GM21528 (cell line): ENCODE data around the gene NEUROG3.

Source experiments
- ATAC-seq: cut with Tn5 transposase; IDR thresholded peaks from one replicate; pipeline ENCODE4 v1.9.1; 2021; ENCODE audit warnings: mild to moderate bottlenecking, moderate library complexity; ENCODE audit not compliant: unreplicated experiment, low FRiP score

NEUROG3 gene, protein sequence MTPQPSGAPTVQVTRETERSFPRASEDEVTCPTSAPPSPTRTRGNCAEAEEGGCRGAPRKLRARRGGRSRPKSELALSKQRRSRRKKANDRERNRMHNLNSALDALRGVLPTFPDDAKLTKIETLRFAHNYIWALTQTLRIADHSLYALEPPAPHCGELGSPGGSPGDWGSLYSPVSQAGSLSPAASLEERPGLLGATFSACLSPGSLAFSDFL

DNA sequence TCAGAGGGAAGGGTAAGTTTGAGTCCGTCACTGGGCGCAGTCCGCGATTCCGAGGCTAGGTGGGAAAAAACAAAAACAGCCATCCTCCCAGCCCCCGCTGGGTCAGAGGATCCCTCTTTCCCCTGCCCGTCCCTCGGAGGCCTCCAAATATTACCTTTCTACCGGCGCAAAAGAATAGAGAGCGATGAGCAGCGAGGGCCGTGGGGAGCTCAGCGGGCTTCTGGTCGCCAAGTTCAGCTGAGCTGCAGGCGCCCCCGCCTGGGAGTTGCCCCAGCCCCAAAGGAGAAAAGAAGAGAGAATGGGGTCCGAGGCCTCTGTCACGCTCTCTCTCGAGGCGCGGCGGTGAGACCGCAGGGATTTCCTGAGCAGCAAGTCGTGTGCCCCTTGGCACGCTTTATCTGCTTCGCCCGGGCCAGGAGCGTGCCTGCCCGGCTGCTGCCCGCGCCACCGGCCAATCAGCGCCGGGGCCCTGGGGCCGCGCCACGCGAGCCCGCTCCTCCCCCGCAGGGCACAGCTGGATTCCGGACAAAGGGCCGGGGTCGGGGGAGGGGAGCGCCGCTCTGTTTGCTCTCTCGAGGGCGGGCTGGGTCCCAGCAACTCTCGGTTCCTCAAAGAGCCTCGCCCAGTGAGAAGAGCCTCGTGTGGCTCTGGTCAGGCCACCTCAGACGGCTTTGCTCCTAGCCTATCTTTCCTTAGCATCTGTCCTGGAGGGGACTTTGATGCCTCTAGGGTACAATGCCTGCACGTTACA, at the start of gene NEUROG3:
Gene NEUROG3 (minus strand): TSS at position 367 of the 751 bp plus-strand sequence. CDS start 379 bp downstream, outside the sequence.
- ATAC-seq: no peak

DNA sequence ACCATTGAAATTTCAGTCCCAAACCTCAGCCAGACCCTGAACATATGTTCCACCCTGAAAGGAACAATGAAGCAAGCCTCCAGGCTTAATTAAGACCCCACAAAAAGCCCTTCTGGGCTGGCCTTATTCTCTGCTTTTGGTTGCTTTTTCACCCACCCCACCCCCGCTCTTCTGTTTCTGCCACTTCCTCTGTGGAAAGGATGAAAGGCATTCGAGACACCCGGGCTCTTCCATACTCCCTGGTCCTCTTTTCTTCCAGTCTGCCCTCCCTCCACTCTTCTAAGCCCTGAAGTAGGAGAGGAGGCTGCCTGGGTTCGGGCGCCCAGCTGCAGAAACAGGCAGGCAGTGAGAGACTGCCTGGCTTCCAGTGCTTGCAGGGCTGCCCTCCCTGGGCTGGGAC, 47.4 kb upstream of the NEUROG3 start:
- no peak for ATAC-seq

DNA sequence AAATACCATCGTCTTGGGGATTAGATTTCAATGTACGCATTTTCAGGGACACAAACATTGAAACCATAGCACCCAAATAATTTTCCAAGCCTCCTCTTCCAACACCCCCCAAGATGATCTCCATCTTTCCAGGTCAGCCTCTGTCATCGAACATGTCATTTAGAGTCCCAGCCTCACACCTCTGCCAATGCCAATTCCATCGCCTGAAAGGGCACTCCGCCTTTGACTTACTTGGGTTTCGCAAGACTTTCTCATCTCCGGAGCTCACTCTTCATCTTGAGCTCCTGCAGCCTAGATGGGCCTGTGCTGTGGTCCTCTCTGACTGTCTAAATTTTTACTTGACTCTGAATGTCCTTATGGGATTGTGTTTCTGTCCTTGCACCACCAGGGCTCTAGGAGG, 46.4 kb upstream of the NEUROG3 start:
- no peak for ATAC-seq

DNA sequence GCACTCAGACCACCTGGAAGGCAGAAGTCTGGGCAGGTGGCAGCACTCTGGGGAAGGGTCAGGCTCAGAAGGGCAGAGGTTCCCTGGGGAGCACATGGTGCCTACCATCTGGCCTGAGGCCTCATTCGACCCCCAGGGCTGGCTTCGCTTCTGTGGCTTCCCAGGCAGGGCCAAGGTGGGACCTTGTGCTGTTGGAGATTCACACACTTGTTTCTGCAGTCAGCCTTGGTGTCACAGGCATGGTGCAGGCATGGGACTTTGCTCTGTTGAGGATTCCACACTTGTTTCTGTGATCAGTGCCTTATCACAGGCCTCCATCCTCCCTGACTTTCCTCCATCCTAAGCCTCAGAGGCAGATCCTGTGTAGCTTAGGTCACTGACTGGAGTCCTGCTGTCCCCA, 45.5 kb upstream of the NEUROG3 start:
- no peak for ATAC-seq

DNA sequence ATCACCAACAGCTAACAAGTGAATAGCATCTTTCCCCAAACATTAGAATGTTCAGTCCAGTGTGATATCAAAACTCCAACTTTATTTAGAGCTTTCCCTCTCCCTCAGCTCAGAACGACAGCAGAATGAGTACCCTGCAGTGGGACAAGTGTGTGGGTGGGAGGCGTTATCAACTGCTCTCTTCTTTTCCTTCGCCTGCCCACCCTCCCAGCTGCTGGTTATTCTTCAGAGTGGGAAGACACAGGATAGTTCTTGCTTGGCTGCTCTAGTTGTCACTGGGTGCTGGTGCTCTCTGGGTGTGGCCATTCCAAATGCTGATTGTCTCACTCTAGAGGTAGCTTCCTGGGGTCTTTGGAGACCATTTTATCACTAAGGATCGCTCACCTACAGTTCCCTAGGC, 43.1 kb upstream of the NEUROG3 start:
- ATAC-seq: no peak

DNA sequence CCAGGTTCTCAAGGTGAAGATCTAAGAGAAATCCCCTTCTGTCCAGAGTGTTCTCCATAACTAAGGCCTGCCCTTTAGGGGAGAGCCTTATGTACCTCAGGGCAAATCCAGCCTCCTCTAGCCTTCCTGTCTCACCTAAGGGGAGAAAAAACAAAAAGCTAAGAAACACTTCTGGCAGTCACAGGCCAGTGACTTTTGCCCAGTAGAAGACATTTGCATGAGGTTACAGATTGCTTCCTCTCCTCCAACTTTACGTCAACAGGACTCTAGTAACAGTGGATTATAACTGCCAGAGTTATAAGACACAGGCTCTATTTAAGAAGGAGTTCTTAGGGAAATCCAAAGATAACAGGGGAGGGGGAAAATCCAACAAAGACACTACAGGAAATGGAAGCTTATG, 40.9 kb upstream of the NEUROG3 start:
- ATAC-seq: no peak

DNA sequence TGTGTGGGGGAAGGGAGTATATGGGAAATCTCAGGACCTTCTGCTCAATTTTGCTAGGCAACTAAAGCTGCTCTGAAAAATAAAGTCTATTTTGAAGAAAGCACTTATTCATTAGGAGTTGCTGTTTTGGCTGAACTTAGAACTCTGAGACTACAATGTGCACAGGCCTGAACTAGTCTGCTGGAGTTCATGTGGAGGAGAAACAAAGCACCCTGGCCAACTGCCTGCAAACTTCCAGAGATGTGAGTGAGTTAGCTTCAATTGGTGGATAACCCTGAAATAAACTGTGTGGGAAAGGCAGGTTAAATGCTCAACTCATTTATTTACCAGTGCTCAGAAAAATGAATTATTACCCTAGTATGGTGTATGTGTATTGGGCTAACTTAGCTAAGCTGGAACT, 39.5 kb upstream of the NEUROG3 start:
- no peak for ATAC-seq

DNA sequence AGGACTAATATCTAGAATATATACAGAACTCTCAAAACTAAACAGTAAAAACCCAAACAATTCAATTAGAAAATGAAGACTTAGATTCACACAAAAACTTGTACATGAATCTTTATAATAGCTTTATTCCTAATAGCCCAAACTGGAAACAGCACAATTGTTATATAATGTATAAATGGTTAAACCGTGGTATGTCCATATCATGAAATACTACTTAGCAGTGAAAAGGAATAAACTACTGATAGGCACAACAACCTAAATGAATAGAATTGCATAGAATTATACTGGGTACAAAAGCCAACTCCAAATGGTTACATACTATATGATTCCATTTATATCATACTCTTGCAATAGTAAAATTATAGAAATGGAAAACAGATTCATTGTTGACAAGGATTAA, 35.9 kb upstream of the NEUROG3 start:
- no peak for ATAC-seq

DNA sequence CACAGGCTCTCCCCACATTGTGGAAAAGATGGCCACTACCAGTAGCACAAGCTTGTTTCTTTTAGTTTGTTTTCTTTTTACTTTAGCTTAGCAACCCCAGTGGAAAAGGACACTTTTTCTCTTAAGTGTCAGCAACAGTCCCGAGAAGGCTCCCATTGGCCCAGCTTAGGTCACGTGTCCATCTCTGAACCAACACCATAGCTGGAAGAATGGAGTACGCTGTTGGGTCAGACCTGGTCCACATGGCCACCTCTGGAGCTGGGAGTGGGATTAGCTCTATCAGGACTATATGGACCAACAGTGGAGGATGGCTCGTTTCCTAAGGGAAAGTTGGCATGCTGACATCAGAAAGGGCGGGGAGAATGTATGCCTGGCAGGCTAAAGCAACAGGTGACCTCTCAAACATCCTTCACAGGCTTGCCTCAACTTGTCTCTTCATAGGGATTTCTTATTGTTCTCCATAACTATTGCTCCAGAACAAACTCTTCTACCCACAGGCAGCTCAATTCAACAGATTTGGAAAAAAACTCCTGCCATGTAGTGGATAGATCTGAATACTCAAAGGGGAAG, 27.6 kb upstream of the NEUROG3 start:
- ATAC-seq: no peak

DNA sequence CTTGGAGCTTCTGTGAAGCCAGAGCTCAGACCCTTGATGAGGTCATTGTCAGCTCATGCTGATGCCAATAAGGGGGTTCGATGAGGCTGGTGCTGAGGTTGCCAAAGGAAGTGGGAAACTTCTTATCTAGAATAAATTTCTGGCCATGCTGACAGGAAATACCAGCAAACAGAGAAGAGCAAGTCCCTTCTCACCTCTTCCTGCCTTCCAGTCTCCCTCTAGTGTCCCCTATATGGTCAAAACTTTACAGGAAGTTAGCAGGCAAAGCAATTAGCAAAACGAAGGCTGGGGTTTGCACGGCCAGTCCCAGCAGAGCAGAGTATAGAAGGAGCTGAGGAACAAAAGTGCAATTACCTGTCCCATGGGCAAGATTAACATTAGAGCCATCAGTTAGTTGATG, 15.1 kb upstream of the NEUROG3 start:
- ATAC-seq: no peak

DNA sequence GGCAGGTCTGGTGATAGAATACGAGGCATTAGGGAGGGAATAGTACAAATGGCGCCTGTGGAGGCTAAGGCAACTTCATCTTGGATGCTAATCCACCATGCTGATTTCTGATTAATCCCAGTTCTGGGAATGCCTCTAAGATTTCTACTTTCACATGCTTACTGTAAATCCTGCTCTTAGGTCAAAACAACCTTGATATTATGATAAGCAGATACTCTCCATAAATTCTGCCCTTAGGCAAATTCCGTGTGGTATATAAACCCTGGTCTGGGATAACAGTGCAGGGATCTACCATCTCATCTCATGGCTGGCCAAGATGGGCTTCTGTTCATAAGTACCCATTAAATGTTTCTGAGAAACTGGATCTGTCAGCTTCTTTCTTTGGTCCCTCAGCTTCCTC, 11.4 kb upstream of the NEUROG3 start:
- ATAC-seq: no peak

DNA sequence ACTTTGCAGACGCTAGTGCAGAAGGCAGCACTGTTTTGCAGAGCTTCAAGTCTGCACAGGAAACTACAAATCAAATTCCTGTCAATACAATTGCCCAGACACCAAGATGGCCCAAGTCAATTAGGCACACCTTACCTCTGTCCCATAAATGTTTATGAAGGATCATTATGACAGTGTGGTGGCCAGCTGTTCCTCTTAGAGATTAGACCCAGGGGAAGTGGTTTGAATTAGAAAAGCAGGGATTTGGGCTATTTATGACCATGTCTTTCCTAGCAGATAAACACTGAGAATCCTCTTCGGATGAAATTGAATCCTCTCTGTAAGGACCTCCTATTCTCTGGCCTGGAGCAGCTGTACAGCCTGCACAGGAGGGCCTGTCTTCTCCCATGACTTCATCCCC, 9.9 kb upstream of the NEUROG3 start:
- ATAC-seq: no peak

DNA sequence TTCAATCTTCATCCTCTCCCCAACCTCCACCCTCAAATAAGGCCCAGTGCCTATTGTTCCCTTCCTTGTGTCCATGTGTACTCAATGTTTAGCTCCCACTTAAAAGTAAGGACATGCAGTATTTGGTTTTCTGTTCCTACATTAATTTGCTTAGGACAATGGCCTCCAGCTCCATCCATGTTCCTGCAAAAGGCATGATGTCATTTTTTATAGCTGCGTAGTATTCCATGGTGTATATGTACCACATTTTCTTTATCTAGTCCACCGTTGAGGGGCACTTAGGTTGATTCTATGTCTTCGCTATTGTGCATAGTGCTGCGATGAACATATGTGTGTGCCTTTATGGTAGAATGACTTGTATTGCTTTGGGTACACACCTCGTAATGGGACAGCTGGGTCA, 7.2 kb upstream of the NEUROG3 start:
- no peak for ATAC-seq

DNA sequence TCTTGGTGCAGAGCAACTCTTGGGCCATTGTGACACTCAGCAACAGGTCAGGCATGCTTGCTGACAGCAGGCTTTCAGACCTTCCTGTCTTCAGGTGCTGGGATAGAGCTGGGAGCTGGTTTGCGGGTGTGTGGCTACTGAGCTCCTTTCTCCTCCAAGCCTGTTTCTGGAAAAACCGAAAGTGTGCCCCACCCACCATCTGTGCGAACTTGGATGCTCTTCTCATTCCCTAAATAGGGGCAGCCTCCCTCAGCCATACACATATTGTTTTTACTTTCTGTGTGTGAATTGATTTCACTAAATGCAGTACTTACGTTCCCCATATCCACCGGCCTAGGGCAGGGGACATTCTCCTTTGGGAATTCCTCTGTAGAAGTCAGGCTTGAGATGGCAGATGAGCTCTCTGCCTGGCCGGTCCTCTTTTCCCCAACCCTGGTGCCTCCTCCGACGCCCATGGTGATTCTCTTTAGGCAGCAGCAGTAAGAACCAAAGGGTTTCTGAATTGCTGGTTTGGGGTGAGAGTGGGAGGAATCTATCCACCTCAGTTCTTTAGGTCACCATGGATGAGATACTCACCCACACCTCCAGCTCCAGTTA, 6.3 kb upstream of the NEUROG3 start:
- no peak for ATAC-seq

DNA sequence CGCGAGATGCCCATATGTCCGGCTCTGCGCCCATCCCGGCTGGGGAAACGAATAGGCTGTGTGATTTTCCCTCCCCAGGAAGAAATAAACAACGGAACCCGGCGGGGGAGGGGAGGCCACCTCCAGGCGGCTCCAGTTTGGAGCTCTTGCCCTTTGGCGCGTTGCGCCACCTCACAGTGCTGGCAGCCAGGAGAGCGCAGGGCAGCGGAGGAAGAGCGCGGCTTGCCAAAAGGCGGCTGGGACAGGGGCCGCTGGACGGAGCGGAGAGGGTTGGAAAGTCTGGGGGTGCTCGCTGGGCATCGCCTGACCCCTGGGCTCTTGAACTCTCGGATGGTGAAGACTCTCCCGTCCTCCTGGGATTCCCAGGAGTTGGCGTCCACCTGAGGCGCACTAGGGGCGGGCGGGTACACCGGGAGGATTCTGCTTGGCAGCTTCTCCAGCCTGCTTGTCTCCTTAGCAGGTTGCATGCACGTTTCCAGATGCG, 5.3 kb upstream of the NEUROG3 start:
- no peak for ATAC-seq

DNA sequence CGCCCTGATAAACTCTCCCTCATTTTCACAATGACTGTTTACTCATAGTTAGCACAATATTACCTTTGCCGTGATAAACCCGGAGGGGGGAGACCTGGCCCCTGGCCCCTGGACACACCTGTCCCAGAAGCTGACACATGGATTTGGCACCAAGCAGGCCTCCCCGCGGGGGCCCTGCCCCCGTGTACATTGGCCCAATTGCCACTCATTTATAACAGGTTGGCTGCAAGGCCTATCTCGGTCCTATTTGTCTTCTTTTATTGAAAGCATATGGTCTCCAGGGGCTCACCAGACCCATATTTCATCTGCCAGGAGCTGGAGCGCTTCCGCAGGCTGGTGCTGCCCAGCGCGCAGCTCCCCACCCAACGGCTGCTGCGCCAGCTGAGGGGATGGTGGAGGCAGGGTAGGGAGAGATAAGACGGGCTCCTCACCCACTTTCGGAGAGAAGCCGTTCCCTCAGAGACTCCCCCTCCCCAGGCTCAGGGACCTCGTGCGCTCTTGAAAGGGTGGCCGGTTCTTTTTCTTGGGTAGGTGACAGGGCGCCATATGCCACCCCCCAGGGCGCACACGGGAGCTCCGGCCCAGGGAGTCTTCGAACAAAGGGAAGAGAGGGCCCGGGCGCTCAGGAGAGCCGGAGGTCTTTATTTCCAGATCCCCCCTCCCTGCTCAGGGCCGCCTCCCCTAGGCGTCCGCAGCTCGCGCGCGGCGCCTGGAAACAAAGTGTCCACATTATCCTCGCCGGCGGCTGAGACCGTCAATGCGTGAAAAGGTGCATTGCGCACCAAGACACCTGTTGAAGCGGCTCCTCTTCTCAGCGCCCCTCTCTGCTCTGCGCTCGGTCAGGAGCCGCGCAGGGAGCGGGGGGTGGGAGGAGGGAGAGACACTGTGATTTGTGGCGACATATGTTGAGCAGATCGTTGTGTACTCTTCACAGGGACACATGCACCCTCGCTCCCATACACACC, 4.3 kb upstream of the NEUROG3 start:
- ATAC-seq: no peak

DNA sequence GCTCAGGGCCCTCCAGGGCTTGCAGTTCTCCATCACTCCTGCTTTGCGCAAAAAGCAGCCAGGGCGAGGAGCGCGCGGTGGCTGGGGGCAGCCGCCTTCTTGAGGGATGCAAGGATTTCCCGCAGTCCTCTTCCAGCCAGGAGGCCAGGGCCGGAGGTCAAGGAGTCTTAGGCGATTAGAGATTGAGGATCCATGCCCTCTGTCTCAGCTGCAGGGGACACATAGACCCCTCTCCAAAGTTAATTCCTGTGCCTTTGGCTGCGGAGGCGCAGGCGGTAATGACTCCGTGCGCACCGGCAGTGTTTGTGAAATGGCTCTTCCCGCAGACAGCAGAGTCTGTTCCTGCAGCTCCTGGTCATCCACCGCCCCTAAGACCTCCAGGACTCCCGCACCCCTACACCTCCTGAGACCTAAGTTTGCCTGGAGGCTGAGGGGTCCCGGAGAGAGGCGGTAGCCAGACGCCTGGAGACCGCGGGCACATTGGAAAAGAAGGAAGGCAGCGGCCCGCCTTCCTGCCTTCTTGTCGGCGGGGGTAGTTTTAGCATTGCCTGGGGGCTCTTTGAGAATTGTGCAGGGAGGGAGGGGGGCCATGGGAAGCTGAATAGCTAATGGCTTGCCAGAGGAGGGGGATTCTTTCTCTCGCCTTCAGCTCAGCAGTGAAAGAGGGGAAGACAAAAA, 3.3 kb upstream of the NEUROG3 start:
- no peak for ATAC-seq

DNA sequence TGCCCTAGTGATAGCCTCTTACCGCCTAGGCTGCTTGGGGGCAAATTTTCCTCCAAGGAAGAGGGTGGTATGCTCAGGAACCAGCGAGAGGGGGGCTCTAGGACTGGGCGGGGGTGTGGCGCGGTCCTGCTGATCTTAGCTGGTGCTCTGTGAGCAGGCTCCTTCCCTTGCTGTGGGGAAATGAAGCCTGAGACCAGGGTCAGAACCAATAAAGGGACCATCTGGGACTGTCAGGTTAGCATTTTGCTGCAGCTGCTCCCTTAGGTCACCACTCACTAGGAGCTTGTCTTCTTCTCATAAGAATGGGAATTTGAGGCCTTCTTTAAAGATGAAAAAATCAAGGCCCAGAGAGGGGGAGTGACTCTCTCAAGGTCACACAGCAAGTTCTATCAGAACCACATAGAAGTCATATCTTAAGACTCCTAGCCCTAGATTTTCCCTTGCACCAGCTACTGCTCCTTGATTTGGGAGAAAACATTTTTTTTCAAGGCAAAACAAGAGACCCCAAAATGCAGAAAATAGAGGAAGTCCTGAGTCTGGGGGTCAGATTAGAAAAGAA, 2.0 kb upstream of the NEUROG3 start:
- no peak for ATAC-seq

DNA sequence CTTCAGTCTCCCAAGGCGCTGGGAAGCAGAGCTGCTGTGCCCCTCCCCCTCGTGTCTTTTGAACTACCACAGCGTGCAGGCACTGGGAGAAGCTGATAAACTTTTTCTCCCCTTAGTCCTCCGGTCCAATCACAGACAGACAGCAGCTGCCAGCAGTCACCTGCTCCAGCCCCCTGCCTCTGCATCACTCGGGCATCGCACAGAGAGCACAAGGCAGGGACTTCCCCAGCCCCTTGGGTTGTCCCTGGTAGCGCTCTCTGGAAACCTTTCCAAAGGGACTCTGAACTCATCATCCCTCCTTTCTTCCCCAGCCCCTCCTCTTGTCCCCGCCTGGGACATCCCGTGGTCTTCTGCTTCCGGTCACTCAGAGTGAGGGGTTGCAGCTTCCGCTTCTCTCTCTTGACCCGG, 1.4 kb upstream of the NEUROG3 start:
- ATAC-seq: no peak
